GM12865 (cell line): ENCODE measurements around the gene SLC35E1.

ENCODE experiments used
- DNase-seq: peaks from one replicate; pipeline ENCODE4 v3.0.0; 2010; ENCODE audit warnings: low read depth
- H3K4me3 ChIP-seq: 2 replicates; pipeline ENCODE4 v1.5.1; 2011; ENCODE audit warnings: mild to moderate bottlenecking, low read depth, low read length, control low read depth
- CTCF ChIP-seq: IDR thresholded peaks from 2 replicates; pipeline ENCODE4 v1.5.1; 2011; ENCODE audit warnings: low read length, control low read depth, low read depth, inconsistent platforms; ENCODE audit not compliant: insufficient read depth; ENCODE audit errors: missing control alignments

The SLC35E1 gene

GRCh38 chr19:16586991-16587832 is 15.0 kb upstream of the SLC35E1 start:
- peak overlapping the region; percentile 93 for H3K4me3 ChIP-seq
- peak; percentile 89 for DNase-seq

GRCh38 chr19:16586477-16586871 is 14.3 kb upstream of the SLC35E1 start:
- peak overlapping the region; percentile 93 for H3K4me3 ChIP-seq

More at GRCh38 chr19:16586991-16587832, 15.0 kb upstream of the SLC35E1 start:
- no peak for TF ChIP-seq CTCF

GRCh38 chr19:16585808-16586476 is 13.7 kb upstream of the SLC35E1 start:
- DNase-seq = peak; percentile 95
- TF ChIP-seq CTCF = no peak
- H3K4me3 ChIP-seq = peak overlapping the region; percentile 93

More at GRCh38 chr19:16586477-16586871, 14.3 kb upstream of the SLC35E1 start:
- no peak for DNase-seq
- TF ChIP-seq CTCF = no peak

GRCh38 chr19:16585094-16585801 is 13.0 kb upstream of the SLC35E1 start:
- no peak for TF ChIP-seq CTCF
- peak overlapping the region; percentile 93 for H3K4me3 ChIP-seq
- no peak for DNase-seq

GRCh38 chr19:16584248-16585093 is 12.3 kb upstream of the SLC35E1 start:
- DNase-seq = peak; percentile 98
- H3K4me3 ChIP-seq = peak overlapping the region; percentile 93
- TF ChIP-seq CTCF = no peak
